Mesenchymal stem cell (in vitro differentiated cells and primary cell): ENCODE measurements around the gene SLC2A6.
A peak's percentile ranks its signal among the peaks of the same experiment; 100 is the strongest.

Experiments
- DNase-seq: peaks from one replicate; pipeline ENCODE4 v3.0.0-alpha.2; 2013
- H2AFZ ChIP-seq: one replicate; pipeline ENCODE4 v1.6.1; 2013; ENCODE audit warnings: low read depth, mild to moderate bottlenecking, control low read depth, inconsistent platforms, low read length, moderate library complexity
- H2AK5ac ChIP-seq: 2 replicates; pipeline ENCODE4 v1.6.1; 2013; ENCODE audit warnings: low read length, moderate library complexity, mild to moderate bottlenecking, inconsistent platforms; ENCODE audit not compliant: severe bottlenecking
- H2BK120ac ChIP-seq: one replicate; pipeline ENCODE4 v1.6.1; 2013; ENCODE audit warnings: low read depth, mild to moderate bottlenecking, inconsistent platforms, low read length, moderate library complexity
- H2BK12ac ChIP-seq, 2 experiments: one replicate each; pipeline ENCODE4 v1.6.1; 2013; ENCODE audit warnings: inconsistent platforms in 2 of 2, low read length in 2 of 2, mild to moderate bottlenecking in 2 of 2, moderate library complexity in 2 of 2, control low read depth in 1 of 2
- H2BK15ac ChIP-seq: one replicate; pipeline ENCODE4 v1.6.1; 2013; ENCODE audit warnings: mild to moderate bottlenecking, low read depth, inconsistent platforms; ENCODE audit not compliant: poor library complexity, severe bottlenecking
- H2BK5ac ChIP-seq: 2 replicates; pipeline ENCODE4 v1.6.1; 2013; ENCODE audit warnings: low read depth, mild to moderate bottlenecking, low read length, control low read depth, inconsistent platforms; ENCODE audit not compliant: poor library complexity, severe bottlenecking
- H3K14ac ChIP-seq, 2 experiments: one replicate each; pipeline ENCODE4 v1.6.1; 2013; ENCODE audit warnings: inconsistent platforms in 2 of 2, low read length in 2 of 2, control low read depth in 1 of 2, mild to moderate bottlenecking in 1 of 2, moderate library complexity in 1 of 2
- H3K18ac ChIP-seq, 2 experiments: one replicate each; pipeline ENCODE4 v1.6.1; 2013; ENCODE audit warnings: inconsistent platforms in 2 of 2, low read length in 2 of 2, control low read depth in 1 of 2, low read depth in 1 of 2, mild to moderate bottlenecking in 1 of 2
- H3K23ac ChIP-seq, 2 experiments: one replicate each; pipeline ENCODE4 v1.6.1; 2013; ENCODE audit warnings: inconsistent platforms in 2 of 2, low read length in 2 of 2, mild to moderate bottlenecking in 2 of 2, moderate library complexity in 2 of 2, control low read depth in 1 of 2
- H3K27ac ChIP-seq: 2 replicates; pipeline ENCODE4 v1.5.1; 2013; ENCODE audit warnings: mild to moderate bottlenecking, moderate library complexity, low read length, control low read depth, inconsistent platforms; ENCODE audit not compliant: poor library complexity, severe bottlenecking
- H3K27me3 ChIP-seq, 2 experiments: 2 replicates each; pipeline versions ENCODE4 v1.6.1 to v1.7.0; 2013; ENCODE audit warnings: low read length in 2 of 2, mild to moderate bottlenecking in 2 of 2, moderate library complexity in 2 of 2, control low read depth in 1 of 2, inconsistent platforms in 1 of 2; ENCODE audit not compliant: control insufficient read depth in 1 of 2, insufficient read depth in 1 of 2
- H3K36me3 ChIP-seq, 2 experiments: 2 replicates each; pipeline versions ENCODE4 v1.6.1 to v1.7.0; 2013; ENCODE audit warnings: low read length in 2 of 2, control low read depth in 1 of 2, inconsistent platforms in 1 of 2, low read depth in 1 of 2, mild to moderate bottlenecking in 1 of 2; ENCODE audit not compliant: insufficient read depth in 2 of 2, control insufficient read depth in 1 of 2
- H3K4ac ChIP-seq, 2 experiments: one replicate each; pipeline ENCODE4 v1.6.1; 2013; ENCODE audit warnings: inconsistent platforms in 2 of 2, low read length in 2 of 2, mild to moderate bottlenecking in 2 of 2, moderate library complexity in 2 of 2, control low read depth in 1 of 2, low read depth in 1 of 2
- H3K4me1 ChIP-seq: 2 replicates; pipeline ENCODE4 v1.6.1; 2013; ENCODE audit warnings: low read depth, low read length, control low read depth; ENCODE audit not compliant: control insufficient read depth, insufficient read depth
- H3K4me2 ChIP-seq: 2 replicates; pipeline ENCODE4 v1.6.1; 2013; ENCODE audit warnings: low read length, mild to moderate bottlenecking, inconsistent platforms; ENCODE audit not compliant: poor library complexity, severe bottlenecking
- H3K4me3 ChIP-seq, 2 experiments: 2 replicates each; pipeline versions ENCODE4 v1.5.1 to v1.7.0; 2013; ENCODE audit warnings: low read length in 2 of 2, mild to moderate bottlenecking in 2 of 2, control low read depth in 1 of 2, low read depth in 1 of 2; ENCODE audit not compliant: insufficient read depth in 1 of 2
- H3K79me1 ChIP-seq: replicated peaks from 2 replicates; pipeline ENCODE4 v1.6.1; 2013; ENCODE audit warnings: mild to moderate bottlenecking, control low read depth, low read length, inconsistent platforms; ENCODE audit not compliant: poor library complexity, severe bottlenecking
- H3K9ac ChIP-seq: 2 replicates; pipeline ENCODE4 v1.7.0; 2013; ENCODE audit warnings: mild to moderate bottlenecking, low read length, moderate library complexity
- H3K9me3 ChIP-seq: 2 replicates; pipeline ENCODE4 v1.7.0; 2013; ENCODE audit warnings: mild to moderate bottlenecking, low read length; ENCODE audit not compliant: control insufficient read depth
- H4K8ac ChIP-seq: one replicate; pipeline ENCODE4 v1.6.1; 2013; ENCODE audit warnings: inconsistent platforms, mild to moderate bottlenecking, low read length, moderate library complexity
- H4K91ac ChIP-seq: one replicate; pipeline ENCODE4 v1.6.1; 2013; ENCODE audit warnings: mild to moderate bottlenecking, low read length, inconsistent platforms
- WGBS: methylation state at CpG from one replicate; pipeline ENCODE4 v1.1.7; 2013; ENCODE audit warnings: mixed read lengths; 5-methylcytosine and 5-hydroxymethylcytosine counted together

Gene SLC2A6

DNA sequence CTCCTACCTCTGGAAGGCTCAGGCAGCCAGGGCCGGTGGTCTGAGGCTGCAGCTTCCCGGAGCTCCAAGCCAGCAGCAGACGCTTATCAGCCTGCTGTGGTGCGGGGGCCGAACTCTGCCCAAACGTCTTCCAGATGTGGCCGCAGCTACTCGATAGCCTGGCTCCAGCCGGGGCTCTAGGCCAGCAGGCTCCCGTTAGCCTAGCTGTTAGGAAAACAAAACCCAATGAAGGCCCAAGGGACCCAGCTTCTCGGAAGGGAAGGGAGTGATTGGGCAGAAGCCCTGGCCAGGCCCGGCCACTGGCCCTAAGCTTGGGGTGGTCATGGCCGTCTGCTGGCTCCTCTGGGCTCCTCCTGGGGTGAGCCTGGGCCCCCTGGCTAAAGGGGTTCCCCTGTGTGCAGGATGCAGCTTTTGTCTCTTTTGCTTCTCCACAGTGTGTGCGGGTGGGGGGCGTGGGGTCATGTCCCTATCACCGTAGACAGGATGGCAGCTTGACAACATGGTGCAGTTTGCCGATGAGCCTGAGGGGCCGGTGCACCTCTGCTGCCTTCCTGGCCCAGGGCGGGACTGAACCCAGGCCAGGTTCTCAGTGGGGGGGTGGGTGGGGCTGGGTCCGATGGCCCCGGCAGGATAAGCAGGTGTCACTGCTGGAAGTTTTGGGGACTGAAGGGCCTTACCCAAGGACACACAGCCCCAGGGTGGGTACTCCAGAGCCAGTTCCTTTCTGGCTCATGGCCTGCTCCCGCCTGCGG lies 27.2 kb upstream of the SLC2A6 start:
- no peaks in the 10 kb centered on the region for H3K79me1 ChIP-seq
- H2BK12ac ChIP-seq: peak overlapping the region in 1 of 2 experiments; percentile 37
- H3K4me2 ChIP-seq: no peak overlapping the region
- H4K91ac ChIP-seq: no peak overlapping the region
- no peak for DNase-seq
- H2BK5ac ChIP-seq: no peak overlapping the region
- peaks cover 37% of the 10 kb centered on the region for H3K4me1 ChIP-seq
- peaks cover 5 to 14% of the 10 kb centered on the region in 2 experiments for H3K27me3 ChIP-seq
- peak overlapping the region in 1 of 2 experiments; percentile 69 for H3K18ac ChIP-seq
- peak overlapping the region in 1 of 2 experiments; percentile 44 for H3K4me3 ChIP-seq
- no peak overlapping the region for H4K8ac ChIP-seq
- peak overlapping the region in 1 of 2 experiments; percentile 6 for H3K4ac ChIP-seq
- no peak overlapping the region for H2BK120ac ChIP-seq
- no peak overlapping the region for H2AK5ac ChIP-seq
- H3K9me3 ChIP-seq: peaks cover 18% of the 10 kb centered on the region
- H3K27ac ChIP-seq: no peak overlapping the region
- H3K9ac ChIP-seq: peak overlapping the region; percentile 77
- peak overlapping the region; percentile 39 for H2AFZ ChIP-seq
- H3K36me3 ChIP-seq: no peaks in the 10 kb centered on the region
- H2BK15ac ChIP-seq: no peak overlapping the region
- H3K14ac ChIP-seq: no peak overlapping the region
- H3K23ac ChIP-seq: peak overlapping the region in 1 of 2 experiments; percentile 36
- 75% methylated on average over 22 of the region's 23 CpGs for WGBS

DNA sequence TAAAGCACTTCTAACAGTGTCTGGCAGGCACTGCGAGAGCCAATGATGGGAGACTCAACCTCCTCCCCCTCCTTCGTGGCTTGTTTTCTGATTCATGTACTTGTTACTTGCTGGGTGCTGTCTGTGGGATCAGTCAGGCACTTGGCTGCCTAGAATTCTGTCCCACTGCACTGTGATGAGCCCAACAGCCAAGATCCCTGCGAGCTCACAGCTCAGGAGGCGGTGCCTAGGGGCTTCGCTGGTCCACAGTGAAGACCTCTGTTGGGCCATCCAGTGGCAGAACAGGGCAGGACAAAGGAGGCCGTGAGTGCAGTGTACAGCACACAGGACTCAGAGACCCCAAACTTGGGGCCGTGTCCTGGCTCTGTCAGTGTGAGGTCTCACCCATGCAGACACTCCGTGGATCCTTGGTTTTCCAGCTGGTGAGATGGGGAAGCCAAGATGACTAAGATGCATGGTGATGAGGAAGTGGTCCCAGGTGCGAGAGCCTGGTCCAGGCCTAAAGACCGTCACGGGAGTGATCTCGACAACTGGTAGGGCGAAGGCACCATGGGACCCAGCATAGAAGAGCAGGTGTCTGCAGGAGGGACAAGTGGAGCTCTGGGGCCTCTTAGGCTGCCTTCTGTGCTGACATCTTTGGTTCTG lies 26.4 kb upstream of the SLC2A6 start:
- Histone ChIP-seq H3K14ac (no peak overlapping the region), H3K9me3 (peaks cover 21% of the 10 kb centered on the region), H3K79me1 (no peaks in the 10 kb centered on the region), H4K8ac (no peak overlapping the region), H3K4me1 (peaks cover 37% of the 10 kb centered on the region), H3K9ac (peak overlapping the region; percentile 77), H3K18ac (peak overlapping the region in 1 of 2 experiments; percentile 69), H2BK120ac (no peak overlapping the region), H4K91ac (no peak overlapping the region), H3K36me3 (no peaks in the 10 kb centered on the region), H2BK12ac (peak overlapping the region in 1 of 2 experiments; percentile 37), H3K4me2 (no peak overlapping the region), H3K27me3 (peaks cover 5 to 14% of the 10 kb centered on the region in 2 experiments), H3K23ac (no peak overlapping the region), H2BK5ac (no peak overlapping the region), H2BK15ac (no peak overlapping the region), H3K4me3 (peak overlapping the region in 1 of 2 experiments; percentile 42), H2AK5ac (no peak overlapping the region), H3K27ac (no peak overlapping the region), H2AFZ (no peak overlapping the region), H3K4ac (no peak overlapping the region)
- WGBS: 96% methylated on average over 12 of the region's 13 CpGs
- DNase-seq: peak; percentile 24

- Histone ChIP-seq H3K9ac (no peak overlapping the region), H2AK5ac (no peak overlapping the region), H3K79me1 (no peaks in the 10 kb centered on the region), H2BK5ac (no peak overlapping the region), H3K4me3 (no peak overlapping the region), H4K8ac (no peak overlapping the region), H3K23ac (no peak overlapping the region), H3K27ac (no peak overlapping the region), H3K4ac (no peak overlapping the region), H2BK120ac (no peak overlapping the region), H3K36me3 (no peaks in the 10 kb centered on the region), H2BK12ac (no peak overlapping the region), H2AFZ (no peak overlapping the region), H3K14ac (no peak overlapping the region), H3K9me3 (peaks cover 21% of the 10 kb centered on the region), H4K91ac (no peak overlapping the region), H3K4me1 (peaks cover 21% of the 10 kb centered on the region), H3K27me3 (peaks cover 28 to 35% of the 10 kb centered on the region in 2 experiments), H2BK15ac (no peak overlapping the region), H3K18ac (no peak overlapping the region), H3K4me2 (no peak overlapping the region)
- no peak for DNase-seq
- WGBS: 90% methylated on average over 1 of the region's 1 CpG
Observed at GRCh38 chr9:133502112-133502511, 23.2 kb upstream of the SLC2A6 start.

DNA sequence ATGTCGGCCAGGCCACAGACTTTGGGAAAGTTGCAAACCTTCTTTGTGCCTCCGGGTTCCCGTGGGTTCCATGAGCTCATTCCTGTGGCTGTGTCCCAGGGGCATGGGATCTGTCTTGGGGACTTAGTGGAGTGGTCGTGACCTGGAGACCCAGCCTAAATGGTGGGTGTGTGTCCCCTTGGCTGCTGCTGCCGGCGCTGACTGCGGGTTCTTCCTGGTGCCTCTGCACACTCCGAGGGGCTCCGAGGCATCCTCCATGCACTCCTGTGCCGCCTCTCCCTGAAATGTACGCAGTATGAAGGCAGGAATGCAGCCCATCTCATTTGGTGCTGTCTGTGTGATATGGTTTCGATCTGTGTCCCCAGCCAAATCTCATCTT lies 21.0 kb upstream of the SLC2A6 start:
- Histone ChIP-seq H3K4me2 (no peak overlapping the region), H2BK12ac (no peak overlapping the region), H3K9ac (no peak overlapping the region), H3K36me3 (peaks cover 0 to 4% of the 10 kb centered on the region in 2 experiments), H4K91ac (no peak overlapping the region), H2AK5ac (no peak overlapping the region), H2BK15ac (peak overlapping the region; percentile 37), H2BK5ac (no peak overlapping the region), H3K23ac (no peak overlapping the region), H3K79me1 (no peaks in the 10 kb centered on the region), H3K27ac (no peak overlapping the region), H4K8ac (no peak overlapping the region), H3K4ac (no peak overlapping the region), H3K4me1 (peaks cover 3% of the 10 kb centered on the region), H2AFZ (no peak overlapping the region), H3K14ac (no peak overlapping the region), H3K9me3 (peaks cover 21% of the 10 kb centered on the region), H3K27me3 (peaks cover 38 to 56% of the 10 kb centered on the region in 2 experiments), H3K18ac (no peak overlapping the region), H3K4me3 (no peak overlapping the region), H2BK120ac (no peak overlapping the region)
- WGBS: 85% methylated on average over 12 of the region's 12 CpGs
- DNase-seq: no peak
